GM12875 (cell line): ENCODE measurements around the gene ST7L.
"Not testable (repeated sequence)": the region's sequence is repeated elsewhere in the genome, so short reads cannot be mapped to it uniquely, and the experiment has no call there.

Experiments used
- H3K4me3 ChIP-seq: one replicate; pipeline ENCODE4 v1.5.1; 2011; ENCODE audit warnings: low read depth, low read length, control low read depth
- TF ChIP-seq, protein P1 (sequence below): IDR thresholded peaks from 2 replicates; pipeline ENCODE4 v1.5.1; 2011; ENCODE audit warnings: low read depth, mild to moderate bottlenecking, control low read depth, inconsistent platforms, low read length, moderate library complexity, borderline replicate concordance; ENCODE audit not compliant: insufficient read depth

Gene ST7L

DNA sequence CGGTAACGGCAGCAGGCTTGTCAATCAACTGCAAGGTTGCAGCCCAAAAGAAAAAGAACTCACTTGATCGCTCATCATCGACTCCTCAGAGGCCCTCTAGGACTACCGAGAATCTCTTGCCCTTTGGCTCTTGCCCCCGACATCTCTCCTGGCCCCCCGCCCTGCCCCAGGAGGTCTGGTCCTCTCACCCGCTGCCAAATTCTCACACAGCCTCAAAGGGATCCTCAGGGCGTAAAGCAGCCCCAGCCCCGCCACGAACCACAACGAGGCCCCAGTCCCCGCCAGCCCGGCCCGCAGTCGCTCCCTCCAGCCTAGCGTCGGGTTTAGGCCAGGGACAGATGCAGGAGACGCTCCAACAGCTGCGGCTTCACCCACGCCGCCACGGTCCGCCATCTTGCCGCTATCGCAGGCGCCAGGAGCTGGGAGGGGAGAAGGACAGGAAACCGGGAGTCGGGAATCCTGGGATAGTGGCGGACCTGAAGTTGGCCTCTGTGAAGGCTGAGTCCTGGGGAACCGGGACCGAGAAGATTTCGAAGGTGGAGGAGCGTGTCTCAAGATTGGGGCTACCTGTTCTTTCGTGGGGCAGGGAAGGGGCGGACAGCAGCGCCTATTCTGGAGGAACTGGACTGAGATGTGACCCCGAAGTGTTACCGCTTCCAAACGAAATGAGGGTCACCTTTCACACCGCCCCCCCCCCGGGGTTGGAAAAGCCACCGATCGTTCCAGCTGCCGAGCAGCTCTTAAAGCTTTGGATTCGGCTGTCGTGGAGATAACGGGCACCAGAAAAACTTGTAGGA is at the start of gene ST7L:
TSS of gene ST7L (minus strand) at position 421 of the 797 bp plus-strand sequence. CDS start at position 393, 28 bp downstream.
- H3K4me3 ChIP-seq: peak within 1 kb of the TSS; percentile 84
- TF ChIP-seq, protein P1, sequence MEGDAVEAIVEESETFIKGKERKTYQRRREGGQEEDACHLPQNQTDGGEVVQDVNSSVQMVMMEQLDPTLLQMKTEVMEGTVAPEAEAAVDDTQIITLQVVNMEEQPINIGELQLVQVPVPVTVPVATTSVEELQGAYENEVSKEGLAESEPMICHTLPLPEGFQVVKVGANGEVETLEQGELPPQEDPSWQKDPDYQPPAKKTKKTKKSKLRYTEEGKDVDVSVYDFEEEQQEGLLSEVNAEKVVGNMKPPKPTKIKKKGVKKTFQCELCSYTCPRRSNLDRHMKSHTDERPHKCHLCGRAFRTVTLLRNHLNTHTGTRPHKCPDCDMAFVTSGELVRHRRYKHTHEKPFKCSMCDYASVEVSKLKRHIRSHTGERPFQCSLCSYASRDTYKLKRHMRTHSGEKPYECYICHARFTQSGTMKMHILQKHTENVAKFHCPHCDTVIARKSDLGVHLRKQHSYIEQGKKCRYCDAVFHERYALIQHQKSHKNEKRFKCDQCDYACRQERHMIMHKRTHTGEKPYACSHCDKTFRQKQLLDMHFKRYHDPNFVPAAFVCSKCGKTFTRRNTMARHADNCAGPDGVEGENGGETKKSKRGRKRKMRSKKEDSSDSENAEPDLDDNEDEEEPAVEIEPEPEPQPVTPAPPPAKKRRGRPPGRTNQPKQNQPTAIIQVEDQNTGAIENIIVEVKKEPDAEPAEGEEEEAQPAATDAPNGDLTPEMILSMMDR: no peak

GRCh38 chr1:112666946-112667345 is 48.0 kb upstream of the ST7L start:
- TF ChIP-seq, protein P1: no peak
- no peak overlapping the region for H3K4me3 ChIP-seq

GRCh38 chr1:112665857-112666256 is 46.9 kb upstream of the ST7L start:
- TF ChIP-seq, protein P1: no peak
- H3K4me3 ChIP-seq: no peak overlapping the region

DNA sequence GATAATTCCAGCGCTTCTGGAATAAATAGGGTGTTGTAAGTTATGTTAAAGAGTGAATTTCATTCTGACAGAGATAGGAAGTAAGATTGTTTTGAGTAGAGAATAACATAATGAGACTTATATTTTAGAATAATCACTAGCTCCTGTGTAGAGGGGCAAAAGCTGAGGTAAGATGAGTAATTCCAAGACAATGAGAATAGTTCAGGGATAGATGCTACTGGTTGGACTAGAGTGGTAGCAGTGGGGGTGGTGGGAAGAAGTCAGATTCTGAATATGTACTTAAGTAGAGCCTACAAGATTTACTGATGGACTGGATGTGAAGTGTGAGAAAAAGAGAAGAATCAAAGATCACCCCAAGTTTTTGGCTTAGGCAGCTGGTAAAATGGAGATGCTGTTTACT is 32.3 kb upstream of the ST7L start:
- no peak overlapping the region for H3K4me3 ChIP-seq
- TF ChIP-seq, protein P1: no peak

DNA sequence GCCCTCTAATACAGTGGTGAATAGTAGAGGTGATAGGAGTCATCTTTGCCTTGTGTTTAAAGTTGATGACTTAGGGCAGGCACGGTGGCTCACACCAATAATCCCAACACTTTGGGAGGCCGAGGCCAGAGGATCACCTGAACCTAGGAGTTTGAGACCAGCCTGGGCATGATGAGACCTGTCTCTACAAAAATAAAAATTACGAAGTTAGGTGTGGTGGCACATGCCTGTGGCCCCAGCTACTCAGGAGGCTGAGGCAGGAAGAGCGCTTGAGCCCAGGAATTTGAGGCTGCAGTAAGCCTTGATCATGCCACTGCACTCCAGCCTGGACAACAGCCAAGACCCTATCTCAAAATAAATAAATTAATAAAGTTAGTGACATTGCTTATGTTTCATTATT is 27.3 kb upstream of the ST7L start:
- H3K4me3 ChIP-seq: no peak overlapping the region
- TF ChIP-seq, protein P1: no peak

DNA sequence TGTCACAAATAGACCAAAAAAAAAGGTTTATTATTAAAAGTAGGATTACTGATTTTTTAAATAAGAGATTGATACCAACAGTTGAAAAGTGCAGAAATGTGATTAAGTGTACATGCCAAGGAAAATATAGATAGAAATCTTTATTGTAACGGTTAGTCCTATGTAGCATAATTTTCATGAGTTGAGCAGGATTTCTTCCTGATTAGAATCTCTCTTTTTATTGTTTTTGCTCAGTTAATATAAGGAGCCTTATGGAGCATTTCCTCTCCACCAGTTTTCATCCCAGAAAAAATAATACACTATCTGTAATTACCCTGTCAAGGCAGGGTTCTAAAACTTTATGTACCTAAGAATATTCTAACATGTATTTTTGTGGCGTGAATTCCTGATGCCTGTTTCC is 24.1 kb upstream of the ST7L start:
- no peak overlapping the region for H3K4me3 ChIP-seq
- TF ChIP-seq, protein P1: no peak

DNA sequence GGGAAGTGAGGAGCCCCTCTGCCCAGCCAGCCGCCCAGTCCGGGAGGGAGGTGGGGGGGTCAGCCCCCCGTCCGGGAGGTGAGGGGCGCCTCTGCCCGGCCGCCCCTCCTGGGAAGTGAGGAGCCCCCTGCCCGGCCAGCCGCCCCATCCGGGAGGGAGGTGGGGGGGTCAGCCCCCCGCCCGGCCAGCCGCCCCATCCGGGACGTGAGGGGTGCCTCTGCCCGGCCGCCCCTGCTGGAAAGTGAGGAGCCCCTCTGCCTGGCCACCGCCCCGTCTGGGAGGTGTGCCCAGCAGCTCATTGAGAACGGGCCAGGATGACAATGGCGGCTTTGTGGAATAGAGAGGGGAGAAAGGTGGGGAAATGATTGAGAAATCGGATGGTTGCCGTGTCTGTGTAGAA is 21.5 kb upstream of the ST7L start:
- H3K4me3 ChIP-seq: not testable (repeated sequence)

DNA sequence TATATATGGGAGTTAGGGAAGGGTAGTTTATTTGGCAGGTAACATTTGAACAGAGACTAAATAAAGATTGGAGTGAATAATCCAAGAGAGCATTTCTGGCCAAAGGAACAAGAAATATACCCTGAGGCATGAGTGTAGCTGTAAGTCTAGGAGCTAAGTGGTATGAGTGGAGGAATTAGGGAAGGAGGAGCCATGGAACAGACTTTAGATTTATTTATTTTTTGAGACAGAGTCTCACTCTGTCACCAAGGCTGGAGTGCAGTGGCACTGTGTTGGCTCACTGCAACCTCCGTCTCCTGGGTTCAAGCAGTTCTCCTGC is 19.1 kb upstream of the ST7L start:
- H3K4me3 ChIP-seq: no peak overlapping the region
- TF ChIP-seq, protein P1: no peak
